Activated CD8-positive, alpha-beta memory T cell treated with anti-CD3 and anti-CD28 coated beads for 36 hours (primary cell): ENCODE results near the gene CCR4. TPM values are rescaled to one million over a fixed set of nuclear protein-coding genes. Genes with fewer than 3 reads are reported as not detected.
"Not testable (repeated sequence)": the region's sequence is repeated elsewhere in the genome, so short reads cannot be mapped to it uniquely, and the experiment has no call there.

Source experiments
- CTCF ChIA-PET: fragments of 350-600 bp; sonication (Branson Sonifier 250); formaldehyde crosslinking; loops from one replicate; lab custom pipeline; 2021; ENCODE audit warnings: antibody characterized with exemption; lab: Charles Lee
- POLR2A ChIA-PET: fragments of 350-600 bp; sonication (Branson Sonifier 250); formaldehyde crosslinking; loops from one replicate; lab custom pipeline; 2021; ENCODE audit warnings: antibody characterized with exemption; lab: Charles Lee
- total RNA-seq, 2 experiments: library from RNA; stranded (reverse); gene quantifications; one replicate each; pipeline ENCODE4 v1.2.3, GENCODE V29; 2021

CCR4 gene
- 10 to 100 TPM; 40.9 to 41.6 TPM for total RNA-seq

DNA sequence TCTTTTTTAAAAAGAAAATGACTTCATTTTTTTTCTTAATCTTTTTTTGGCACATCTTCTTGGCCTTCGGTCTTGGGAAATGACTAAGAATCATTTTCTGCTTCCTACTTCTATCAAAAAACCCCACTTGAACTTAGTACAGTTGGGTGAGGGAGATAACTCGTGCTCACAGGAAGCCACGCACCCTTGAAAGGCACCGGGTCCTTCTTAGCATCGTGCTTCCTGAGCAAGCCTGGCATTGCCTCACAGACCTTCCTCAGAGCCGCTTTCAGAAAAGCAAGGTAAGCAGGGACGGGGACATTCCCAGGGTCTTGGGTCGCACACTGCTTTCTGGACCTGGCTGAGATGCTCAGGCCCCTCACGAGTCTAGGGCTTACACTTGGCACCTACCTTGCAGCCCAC is at the start of gene CCR4:
Gene CCR4 (plus strand): TSS at position 235 of the 402 bp plus-strand sequence. CDS start 1,779 bp downstream, outside the sequence.
- ChIA-PET POLR2A (interaction anchor here (0.6 to 1.5 kb wide), 2 partner anchors 41 to 99 kb away, joined by 4 to 5 read pairs; no protein-coding TSS in a partner anchor), CTCF (interaction anchor here (0.9 to 6.5 kb wide), 2 partner anchors 112 to 121 kb away, joined by 3 to 94 read pairs; no protein-coding TSS in a partner anchor)

GRCh38 chr3:32902887-32903371 is 48.5 kb upstream of the CCR4 start:
- CTCF ChIA-PET, result interaction anchor here (1.0 to 1.4 kb wide), 2 partner anchors 30 to 87 kb away, joined by 3 read pairs; no protein-coding TSS in a partner anchor

GRCh38 chr3:32903953-32904352 is 47.5 kb upstream of the CCR4 start:
- ChIA-PET POLR2A (no interaction called here), CTCF (interaction anchor here (1.4 kb wide), 1 partner anchor 88 kb away, joined by 3 read pairs; no protein-coding TSS in a partner anchor)

More at GRCh38 chr3:32902887-32903371, 48.5 kb upstream of the CCR4 start:
- POLR2A ChIA-PET, result not testable (repeated sequence)

DNA sequence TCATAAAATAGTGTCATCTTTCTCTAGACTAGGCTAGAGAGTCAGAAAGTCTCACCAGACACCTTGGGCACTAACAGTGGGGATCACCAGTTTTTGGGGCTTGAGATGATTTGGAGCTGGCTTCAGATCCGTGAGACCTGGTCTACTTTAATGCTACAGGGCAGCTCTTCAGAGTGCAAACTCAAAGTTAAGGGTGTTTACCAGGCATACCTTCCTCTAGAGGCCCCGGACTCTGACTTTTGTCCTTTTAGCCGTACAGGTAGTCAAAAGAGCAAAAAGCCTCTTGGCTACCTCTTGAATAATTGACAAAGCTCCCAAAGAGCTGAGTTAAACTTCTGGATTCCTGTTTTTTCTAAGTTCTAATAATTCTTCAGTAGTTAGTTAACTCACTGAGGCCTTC is 41.4 kb upstream of the CCR4 start:
- CTCF ChIA-PET, result interaction anchor here (0.5 kb wide), 1 partner anchor 608 kb away, joined by 3 read pairs; no protein-coding TSS in a partner anchor
- POLR2A ChIA-PET, result no interaction called here

DNA sequence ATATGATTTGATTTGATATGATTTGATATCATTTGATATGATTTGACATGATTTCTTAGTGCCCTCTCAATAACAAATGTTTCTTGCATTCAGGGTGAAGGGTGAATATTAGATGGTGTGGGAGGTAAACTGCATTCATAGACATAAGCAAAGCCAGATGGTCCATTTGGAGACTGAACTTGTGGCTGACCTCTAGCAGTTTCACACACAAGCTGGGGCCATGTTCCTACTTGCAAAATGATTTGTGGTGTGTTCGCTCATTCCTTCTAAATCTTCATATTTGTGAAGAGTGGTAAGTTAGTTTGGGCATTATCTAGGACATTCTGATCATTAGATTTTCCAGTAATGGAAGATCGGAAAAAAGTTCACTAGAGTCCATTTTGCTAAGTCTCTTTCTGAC is 40.5 kb upstream of the CCR4 start:
- CTCF ChIA-PET, result no interaction called here
- POLR2A ChIA-PET, result no interaction called here

DNA sequence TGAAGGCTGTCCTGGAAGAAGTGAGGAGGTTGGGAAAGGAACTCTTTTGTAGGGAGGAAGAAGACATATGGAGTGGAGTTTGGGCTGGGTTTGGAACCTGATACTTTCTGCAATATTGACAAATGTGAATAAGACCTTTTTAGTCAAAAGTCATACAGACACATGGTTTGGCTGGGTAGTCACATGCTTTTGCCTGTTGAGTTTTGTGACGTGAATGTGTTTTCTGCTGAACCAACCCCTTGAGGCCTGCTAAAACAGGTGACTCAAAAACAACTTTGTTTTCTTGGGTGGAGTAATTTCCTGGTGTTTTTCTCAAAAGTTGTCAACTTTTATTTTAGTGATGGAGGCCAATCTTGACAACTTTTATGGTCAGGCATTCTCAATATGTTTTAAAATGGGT is 39.4 kb upstream of the CCR4 start:
- CTCF ChIA-PET, result no interaction called here
- POLR2A ChIA-PET, result no interaction called here

GRCh38 chr3:32913790-32914446 is 37.5 kb upstream of the CCR4 start:
- CTCF ChIA-PET, result interaction anchor here (0.7 kb wide), 1 partner anchor 222 kb away, joined by 4 read pairs; no protein-coding TSS in a partner anchor
- POLR2A ChIA-PET, result no interaction called here

- CTCF ChIA-PET, result no interaction called here
- POLR2A ChIA-PET, result no interaction called here
Observed at GRCh38 chr3:32919920-32920319, 31.5 kb upstream of the CCR4 start.

DNA sequence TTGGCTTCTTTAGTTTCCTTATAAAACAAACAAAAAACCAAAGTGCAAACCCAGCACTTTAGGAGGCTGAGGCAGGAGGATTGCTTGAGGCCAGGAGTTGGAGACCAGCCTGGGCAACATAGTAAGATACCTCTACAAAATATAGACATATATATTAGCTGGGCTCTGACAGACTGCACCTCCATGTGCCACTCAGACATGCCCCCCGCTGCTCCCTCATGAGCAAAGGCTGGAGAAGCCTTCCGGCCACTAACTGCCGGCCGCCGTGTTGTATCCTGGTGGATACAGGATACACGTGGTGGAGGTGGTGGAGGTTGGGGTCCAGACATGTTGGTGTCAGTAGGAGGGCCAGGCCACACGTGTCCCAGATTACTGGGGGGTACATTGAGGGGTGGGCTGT is 29.4 kb upstream of the CCR4 start:
- CTCF ChIA-PET, result no interaction called here
- POLR2A ChIA-PET, result no interaction called here

DNA sequence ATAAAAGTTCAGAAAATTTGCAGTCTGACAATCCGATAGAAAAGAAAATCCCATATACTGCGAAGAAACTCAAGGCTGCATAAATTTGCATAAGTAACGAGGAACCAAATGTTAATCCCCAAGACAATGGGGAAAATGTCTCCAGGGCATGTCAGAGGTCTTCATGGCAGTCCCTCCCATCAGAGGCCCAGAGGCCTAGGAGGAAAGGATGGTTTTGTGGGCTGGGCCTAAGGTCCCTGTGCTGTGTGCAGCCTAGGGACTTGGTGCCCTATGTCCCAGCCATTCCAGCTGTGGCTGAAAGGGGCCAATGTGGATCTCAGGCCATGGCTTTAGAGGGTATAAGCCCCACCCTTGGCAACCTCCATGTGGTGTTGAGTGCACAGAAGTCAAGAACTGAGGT is 21.3 kb upstream of the CCR4 start:
- ChIA-PET CTCF (no interaction called here), POLR2A (no interaction called here)

GRCh38 chr3:32931273-32931672 is 20.2 kb upstream of the CCR4 start:
- CTCF ChIA-PET, POLR2A ChIA-PET: not testable (repeated sequence)

DNA sequence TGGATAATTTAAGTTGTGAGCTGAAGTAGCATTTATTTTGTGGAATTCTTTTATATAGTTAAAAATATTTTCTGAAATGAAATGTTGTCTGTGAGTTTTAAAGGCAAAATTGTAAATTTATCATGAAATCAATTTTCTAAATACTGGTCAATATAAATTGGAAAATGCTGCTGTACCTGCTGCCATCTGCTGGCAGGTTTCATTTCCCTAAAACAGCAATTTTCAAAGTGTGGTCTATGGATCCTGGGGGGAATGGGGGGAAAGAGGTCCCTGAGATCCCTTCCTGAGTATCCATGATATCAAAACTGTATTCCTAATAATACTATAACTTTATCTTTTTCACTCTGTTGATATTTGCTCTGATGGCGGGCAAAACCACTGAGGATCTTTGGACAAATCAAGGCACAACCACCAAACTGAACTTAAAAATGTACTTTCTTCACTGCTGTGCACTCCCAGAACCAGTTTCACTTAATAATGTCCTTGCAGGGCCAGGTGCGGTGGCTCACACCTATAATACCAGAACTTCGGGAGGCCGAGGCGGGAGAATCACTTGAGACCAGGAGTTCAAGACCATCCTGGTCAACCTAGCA is 17.2 kb upstream of the CCR4 start:
- ChIA-PET POLR2A (interaction anchor here (0.6 kb wide), 1 partner anchor 500 kb away, joined by 5 read pairs; no protein-coding TSS in a partner anchor), CTCF (no interaction called here)

DNA sequence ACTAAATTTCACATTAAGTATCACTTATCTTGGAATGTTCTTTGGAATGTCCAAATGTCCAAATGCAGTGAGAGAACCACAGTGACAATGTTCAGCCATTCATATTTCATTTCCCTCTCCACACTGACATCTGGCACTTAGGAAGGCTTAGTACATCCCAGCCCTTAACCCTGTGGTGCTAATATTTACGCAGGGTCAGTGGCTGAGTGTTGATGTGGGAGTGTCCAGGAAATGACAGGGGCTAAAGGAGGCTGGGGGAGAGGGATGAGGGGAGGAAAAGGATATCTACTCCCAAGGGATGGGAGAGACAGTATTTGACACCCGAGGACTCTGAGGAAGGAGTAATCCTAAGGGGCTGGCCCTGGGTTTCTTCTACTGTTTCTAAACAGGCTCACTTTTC is 14.1 kb upstream of the CCR4 start:
- CTCF ChIA-PET, result no interaction called here
- POLR2A ChIA-PET, result no interaction called here

- POLR2A ChIA-PET, CTCF ChIA-PET: not testable (repeated sequence)
Observed at GRCh38 chr3:32939531-32940284, 11.7 kb upstream of the CCR4 start.

- ChIA-PET POLR2A (no interaction called here), CTCF (interaction anchor here (0.6 kb wide), 1 partner anchor 47 kb away, joined by 4 read pairs; no protein-coding TSS in a partner anchor)
Observed at GRCh38 chr3:32940726-32941125, 10.7 kb upstream of the CCR4 start.

DNA sequence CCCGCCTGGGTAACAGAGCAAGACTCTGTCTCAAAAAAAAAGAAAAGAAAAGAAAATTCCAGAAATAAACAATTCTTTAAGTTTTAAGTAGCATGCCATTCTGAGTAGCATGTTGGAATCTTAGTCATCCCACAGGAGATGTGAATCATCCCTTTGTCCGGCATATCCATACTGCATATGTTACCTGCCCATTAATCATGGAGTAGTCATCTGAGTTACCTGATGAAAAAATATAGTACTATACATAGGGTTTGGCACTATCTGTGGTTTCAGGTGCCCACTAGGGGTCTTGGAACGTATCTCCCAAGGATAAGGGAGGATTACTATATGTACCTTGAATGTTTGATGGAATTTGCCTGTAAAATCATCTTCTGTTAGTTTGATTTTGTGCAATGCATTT is 6.3 kb upstream of the CCR4 start:
- ChIA-PET POLR2A (no interaction called here), CTCF (interaction anchor here (6.5 kb wide), 1 partner anchor 127 kb away, joined by 94 read pairs; no protein-coding TSS in a partner anchor)

GRCh38 chr3:32945598-32945997 is 5.8 kb upstream of the CCR4 start:
- CTCF ChIA-PET, result interaction anchor here (6.5 kb wide), 1 partner anchor 126 kb away, joined by 94 read pairs; no protein-coding TSS in a partner anchor
- POLR2A ChIA-PET, result not testable (repeated sequence)

DNA sequence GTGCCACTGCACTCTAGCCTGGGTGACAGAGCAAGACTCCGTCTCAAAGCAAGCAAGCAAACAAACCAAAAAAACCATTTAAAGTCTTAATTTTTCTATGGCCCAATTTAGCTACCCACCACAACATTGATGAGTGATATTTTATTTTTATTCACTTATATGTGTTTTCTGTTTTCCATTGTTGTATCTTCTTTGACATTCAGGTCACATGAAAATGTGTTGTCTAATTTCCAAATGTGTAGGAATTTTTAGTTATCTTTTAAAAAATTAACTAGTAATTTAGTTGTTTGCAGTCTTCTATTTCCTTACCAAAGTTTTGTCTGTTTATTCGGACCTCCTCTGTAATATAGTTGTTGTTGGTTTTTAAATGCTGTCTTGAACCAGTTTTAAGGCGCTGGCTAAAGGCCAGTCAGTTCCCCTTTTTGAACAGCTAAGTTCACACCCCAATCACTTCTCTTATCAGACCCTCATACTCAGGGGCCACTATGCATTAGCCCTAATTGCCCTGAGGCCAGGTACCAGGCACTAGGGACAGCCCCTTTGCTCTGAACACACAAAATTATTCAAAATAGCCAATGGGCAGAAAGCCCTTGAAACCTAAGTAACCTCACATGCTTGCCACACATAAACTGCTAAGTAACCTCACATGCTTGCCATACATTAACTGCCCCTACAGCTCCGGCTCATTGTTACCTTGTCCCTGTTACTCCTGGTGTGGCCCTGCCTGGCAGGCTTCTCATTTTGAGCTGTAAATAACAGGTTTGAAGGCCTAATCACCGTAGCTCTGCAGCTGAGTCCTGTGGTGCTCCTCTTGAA is 4.3 kb upstream of the CCR4 start:
- ChIA-PET CTCF (interaction anchor here (0.6 to 6.5 kb wide), 10 partner anchors 14 to 185 kb away, joined by 3 to 94 read pairs (median 4); no protein-coding TSS in a partner anchor), POLR2A (interaction anchor here (1.3 kb wide), 1 partner anchor 115 kb away, joined by 3 read pairs; no protein-coding TSS in a partner anchor)
